Hepatocyte (in vitro differentiated cells): ENCODE measurements around the gene PMPCA. TPM values are rescaled to one million over a fixed set of nuclear protein-coding genes. Genes with fewer than 3 reads are reported as not detected.

ENCODE experiments used
- DNase-seq: peaks from one replicate; pipeline ENCODE4 v3.0.0-alpha.2; 2016; ENCODE audit warnings: low spot score
- H2AFZ ChIP-seq: fragments of 200-600 bp; sonication (generic); 2 replicates; pipeline ENCODE4 v1.6.0; 2016; ENCODE audit warnings: antibody characterized with exemption, mild to moderate bottlenecking
- H3K27ac ChIP-seq: fragments of 200-600 bp; sonication (generic); 2 replicates; pipeline ENCODE4 v1.5.1; 2016; ENCODE audit warnings: mild to moderate bottlenecking
- H3K27me3 ChIP-seq: fragments of 200-600 bp; sonication (generic); 2 replicates; pipeline ENCODE4 v1.6.1; 2016
- H3K36me3 ChIP-seq: fragments of 200-600 bp; sonication (generic); replicated peaks from 2 replicates; pipeline ENCODE4 v1.5.1; 2016; ENCODE audit warnings: low read depth; ENCODE audit not compliant: insufficient read depth
- H3K4me1 ChIP-seq: fragments of 200-600 bp; sonication (generic); 2 replicates; pipeline ENCODE4 v1.5.1; 2016; ENCODE audit warnings: mild to moderate bottlenecking, moderate library complexity; ENCODE audit not compliant: insufficient read depth
- H3K4me2 ChIP-seq: fragments of 200-600 bp; sonication (generic); 2 replicates; pipeline ENCODE4 v1.6.0; 2016
- H3K4me3 ChIP-seq: fragments of 200-600 bp; sonication (generic); 2 replicates; pipeline ENCODE4 v1.5.1; 2016; ENCODE audit warnings: mild to moderate bottlenecking
- H3K79me2 ChIP-seq: fragments of 200-600 bp; sonication (generic); 2 replicates; pipeline ENCODE4 v1.6.0; 2017; ENCODE audit warnings: mild to moderate bottlenecking
- H3K9me2 ChIP-seq: fragments of 200-600 bp; sonication (generic); replicated peaks from 2 replicates; pipeline ENCODE4 v1.6.0; 2017; ENCODE audit warnings: mild to moderate bottlenecking; ENCODE audit not compliant: insufficient read depth
- H3K9me3 ChIP-seq: fragments of 200-600 bp; sonication (generic); 2 replicates; pipeline ENCODE4 v1.5.1; 2016; ENCODE audit warnings: low read depth, mild to moderate bottlenecking
- H4K20me1 ChIP-seq: fragments of 200-600 bp; sonication (generic); 2 replicates; pipeline ENCODE4 v1.6.0; 2016; ENCODE audit warnings: mild to moderate bottlenecking; ENCODE audit not compliant: insufficient read depth, poor library complexity, severe bottlenecking
- CTCF ChIP-seq: fragments of 200-600 bp; sonication (generic); IDR thresholded peaks from 2 replicates; pipeline ENCODE4 v1.5.1; 2016; ENCODE audit warnings: antibody characterized with exemption, mild to moderate bottlenecking; ENCODE audit not compliant: poor library complexity
- EZH2 ChIP-seq: fragments of 200-600 bp; sonication (generic); IDR thresholded peaks from 2 replicates; pipeline ENCODE4 v1.6.1; 2016; ENCODE audit warnings: antibody characterized with exemption, mild to moderate bottlenecking, borderline replicate concordance
- EZH2phosphoT487 ChIP-seq: fragments of 200-600 bp; sonication (generic); IDR thresholded peaks from one replicate; pipeline ENCODE4 v1.6.1; 2018; ENCODE audit warnings: antibody characterized with exemption, mild to moderate bottlenecking, low read depth, moderate library complexity; ENCODE audit not compliant: unreplicated experiment, severe bottlenecking
- WGBS: methylation state at CpG from one replicate; pipeline ENCODE4 v1.1.6; 2016; ENCODE audit warnings: low lambda C conversion rate; ENCODE audit errors: missing lambda C conversion rate; 5-methylcytosine and 5-hydroxymethylcytosine counted together
- polyA plus RNA-seq: library from polyadenylated mRNA; unstranded; fragments of >200 nt; fragmentation: Nextera tagmentation; extraction: Ambion mirVana; gene quantifications from 2 replicates; pipeline ENCODE4 v1.2.1, GENCODE V29; 2016
- total RNA-seq: library from RNA; depleted of rRNA; stranded (reverse); fragments of >200 nt; gene quantifications from 2 replicates; pipeline ENCODE4 v1.2.3, GENCODE V29; 2014

PMPCA gene
- total and polyA plus RNA-seq, 2 experiments from 2014 or later = 45.1 to 85.7 TPM

GRCh38 chr9:136386018-136386417 is 24.4 kb upstream of the PMPCA start:
- no peak for DNase-seq
- Histone ChIP-seq H3K79me2 (no peaks in the 10 kb centered on the region), H3K36me3 (no peaks in the 10 kb centered on the region), H3K27me3 (no peaks in the 10 kb centered on the region), H3K4me1 (no peaks in the 10 kb centered on the region), H3K9me2 (no peaks in the 10 kb centered on the region), H4K20me1 (no peaks in the 10 kb centered on the region), H2AFZ (no peak overlapping the region), H3K4me3 (no peak overlapping the region), H3K27ac (no peak overlapping the region), H3K4me2 (no peak overlapping the region), H3K9me3 (no peaks in the 10 kb centered on the region)
- TF ChIP-seq EZH2 = no peak
- no peak for TF ChIP-seq EZH2phosphoT487
- no peak for TF ChIP-seq CTCF
- WGBS = 95% methylated on average over 13 of the region's 13 CpGs

GRCh38 chr9:136387217-136387616 is 23.2 kb upstream of the PMPCA start:
- H3K4me1 ChIP-seq = no peaks in the 10 kb centered on the region
- WGBS = 98% methylated on average over 10 of the region's 19 CpGs
- no peak for TF ChIP-seq CTCF
- H3K9me3 ChIP-seq = no peaks in the 10 kb centered on the region
- H3K79me2 ChIP-seq = no peaks in the 10 kb centered on the region
- no peak overlapping the region for H3K4me3 ChIP-seq
- no peaks in the 10 kb centered on the region for H4K20me1 ChIP-seq
- H3K4me2 ChIP-seq = no peak overlapping the region
- no peaks in the 10 kb centered on the region for H3K36me3 ChIP-seq
- H3K9me2 ChIP-seq = no peaks in the 10 kb centered on the region
- no peak overlapping the region for H3K27ac ChIP-seq
- DNase-seq = no peak
- no peak overlapping the region for H2AFZ ChIP-seq
- no peaks in the 10 kb centered on the region for H3K27me3 ChIP-seq

DNA sequence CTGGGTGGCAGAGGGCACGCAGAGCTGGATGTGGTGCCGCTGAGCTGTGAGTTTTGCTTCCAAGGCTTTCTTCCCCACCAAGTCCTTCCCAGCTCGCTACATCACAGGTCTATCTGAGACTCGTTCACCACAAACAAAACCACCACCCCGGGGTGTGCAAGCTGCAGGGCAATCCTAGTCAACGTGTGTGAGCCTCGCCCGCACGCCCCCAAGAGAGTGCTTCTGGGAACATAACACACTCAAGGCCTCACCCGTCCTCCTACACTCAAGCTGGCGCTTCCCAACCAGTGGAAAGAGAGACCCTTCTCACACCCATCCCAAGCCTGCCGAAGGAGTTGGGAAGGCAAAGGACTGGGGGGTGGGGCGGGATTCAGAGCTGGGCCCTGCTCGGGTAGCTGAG is 21.1 kb upstream of the PMPCA start:
- no peaks in the 10 kb centered on the region for H4K20me1 ChIP-seq
- H3K36me3 ChIP-seq = no peaks in the 10 kb centered on the region
- DNase-seq = no peak
- WGBS = 94% methylated on average over 14 of the region's 14 CpGs
- TF ChIP-seq CTCF (no peak), EZH2phosphoT487 (no peak), EZH2 (no peak)
- no peak overlapping the region for H3K4me2 ChIP-seq
- no peak overlapping the region for H3K4me3 ChIP-seq
- H3K79me2 ChIP-seq = no peaks in the 10 kb centered on the region
- no peaks in the 10 kb centered on the region for H3K9me3 ChIP-seq
- no peaks in the 10 kb centered on the region for H3K9me2 ChIP-seq
- H3K27ac ChIP-seq = no peak overlapping the region
- H3K4me1 ChIP-seq = no peaks in the 10 kb centered on the region
- H2AFZ ChIP-seq = no peak overlapping the region
- H3K27me3 ChIP-seq = no peaks in the 10 kb centered on the region
